HTERT RPE-1 (cell line): Measurements from ENCODE around the gene DLG2.

Experiments used
- in situ Hi-C: fragments of 300-500 bp; cut with MboI; formaldehyde crosslinking; loops from 4 replicates; pipeline ENCODE4 v1.14.3; 2020; ENCODE audit warnings: low sequenced_read_pairs

Gene DLG2

DNA sequence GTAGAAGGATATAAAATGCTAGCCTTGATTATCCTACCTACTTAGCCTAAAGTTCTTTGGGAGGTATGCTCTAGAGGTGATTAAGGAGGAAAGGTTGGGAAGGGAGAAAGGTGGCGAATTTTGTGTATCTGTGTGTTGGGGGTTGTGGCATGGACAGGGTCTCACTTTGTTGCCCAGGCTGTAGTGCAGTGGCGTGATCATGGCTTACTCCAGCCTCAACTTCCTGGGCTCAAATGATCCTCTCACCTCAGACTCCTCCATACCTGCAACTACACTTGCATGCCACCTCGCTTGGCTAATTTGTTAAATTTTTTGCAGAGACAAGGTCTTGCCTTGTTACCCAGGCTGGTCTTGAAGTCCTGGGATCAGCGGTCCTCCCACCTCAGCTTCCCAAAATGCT, 1094.8 kb downstream of the DLG2 start:
- in situ Hi-C loops, result no loop called here

DNA sequence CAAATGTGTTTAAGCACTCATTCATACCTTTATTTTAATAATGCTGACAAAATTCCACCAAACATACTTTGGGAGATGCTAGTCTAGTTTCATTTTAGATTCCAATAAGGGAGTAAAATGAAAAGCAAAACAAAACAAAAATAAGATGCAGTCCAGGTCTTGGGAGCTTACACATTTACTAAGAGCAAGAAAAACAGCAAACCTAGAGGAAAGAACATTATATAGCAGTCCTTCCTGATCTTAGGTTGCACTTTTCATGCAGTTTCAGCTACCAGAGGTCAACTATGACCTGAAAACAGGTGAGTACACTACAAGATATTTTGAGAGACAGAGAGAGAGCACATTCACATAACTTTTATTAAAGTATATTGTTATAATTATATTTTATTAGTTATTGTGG, 1100.9 kb downstream of the DLG2 start:
- in situ Hi-C loops, result no loop called here

DNA sequence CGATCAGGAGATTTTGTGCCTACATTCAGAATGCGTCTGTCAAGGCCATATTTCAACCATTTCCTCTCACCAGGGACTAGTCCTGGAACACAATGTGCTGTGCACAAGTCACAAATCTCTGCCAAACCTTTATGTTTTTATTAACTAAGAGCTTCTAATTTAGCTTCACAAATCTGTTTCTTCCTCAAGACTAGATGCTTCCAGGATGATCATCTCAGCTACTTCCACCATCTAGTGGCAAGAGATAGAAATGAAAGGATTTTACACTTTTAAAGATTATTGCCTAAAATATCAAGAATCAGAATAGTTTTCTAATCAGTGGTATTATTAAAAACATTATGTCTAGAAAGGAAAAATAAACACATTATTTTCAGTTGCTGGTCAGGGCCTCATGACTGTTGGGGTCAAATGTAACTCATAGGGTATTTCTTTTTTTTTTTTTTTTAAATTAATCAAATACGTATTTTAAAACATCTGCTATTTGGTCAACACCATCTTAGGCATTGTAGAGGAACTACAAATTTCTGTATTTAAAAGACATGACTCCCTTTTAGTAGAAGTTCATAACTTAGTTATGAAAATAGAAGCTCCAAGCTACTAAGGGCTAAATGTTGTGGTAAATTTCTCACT, 1102.6 kb downstream of the DLG2 start:
- in situ Hi-C loops, result no loop called here

DNA sequence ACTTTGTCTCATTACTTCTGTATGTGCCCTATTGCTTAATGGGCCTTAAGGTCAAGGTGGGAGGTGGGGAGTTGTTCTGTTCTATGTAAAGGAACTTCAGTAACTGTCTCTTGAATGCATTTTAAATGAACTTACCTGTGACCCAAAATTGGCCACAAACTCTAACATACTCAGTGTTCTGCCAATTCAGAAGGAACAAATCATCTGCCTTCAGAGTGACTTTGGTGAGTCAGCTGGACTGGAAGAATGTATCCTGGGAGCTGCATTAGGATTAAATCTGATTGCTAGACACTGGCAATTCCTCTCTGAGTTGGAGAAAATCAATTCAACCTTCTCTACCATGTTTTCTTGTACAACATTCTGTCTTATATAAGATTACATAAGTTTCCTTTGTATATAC, 1104.8 kb downstream of the DLG2 start:
- in situ Hi-C loops, result no loop called here

DNA sequence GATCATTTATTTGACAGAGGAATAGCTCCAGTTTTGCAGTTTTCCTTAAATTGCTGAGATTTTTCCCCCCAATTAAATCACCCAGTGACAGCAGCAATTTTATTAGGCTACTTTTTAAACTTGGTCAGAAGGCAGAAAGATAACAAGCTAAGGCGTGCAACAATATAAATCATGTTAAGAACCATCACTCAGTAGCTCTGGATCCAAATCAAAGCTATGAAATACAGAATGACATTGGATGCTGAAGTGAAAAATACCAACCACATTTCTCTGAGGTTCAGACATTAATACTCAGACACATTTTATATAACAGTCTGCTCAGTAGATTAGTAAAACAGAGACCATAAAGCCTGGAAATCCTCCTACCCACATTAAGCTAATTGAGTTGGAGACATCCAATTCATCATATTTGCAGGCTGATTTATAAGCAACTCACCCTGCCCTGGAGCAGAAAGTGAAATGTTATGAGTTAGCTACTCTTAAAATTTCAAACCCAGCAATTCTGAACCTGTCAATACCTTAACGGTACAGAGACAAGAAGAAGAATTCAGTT, 1108.4 kb downstream of the DLG2 start:
- in situ Hi-C loops, result no loop called here

DNA sequence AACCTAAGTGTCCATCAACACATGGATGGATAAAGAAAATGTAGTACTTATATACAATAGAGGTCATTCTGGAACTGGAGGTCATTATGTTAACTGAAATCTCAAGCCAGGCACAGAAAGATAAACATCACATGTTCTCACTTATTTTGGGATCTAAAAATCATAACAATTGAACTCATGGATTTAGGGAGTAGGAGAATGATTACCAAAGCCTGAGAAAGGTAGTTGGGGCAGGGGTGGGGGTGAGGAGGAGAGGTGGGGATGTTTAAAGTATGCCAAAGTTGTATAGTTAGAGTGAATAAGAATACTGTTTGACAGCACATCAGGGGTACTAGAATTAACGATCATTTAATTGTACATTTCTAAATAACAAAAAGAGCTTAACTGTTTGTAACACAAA, 1112.7 kb downstream of the DLG2 start:
- in situ Hi-C loops, result no loop called here

DNA sequence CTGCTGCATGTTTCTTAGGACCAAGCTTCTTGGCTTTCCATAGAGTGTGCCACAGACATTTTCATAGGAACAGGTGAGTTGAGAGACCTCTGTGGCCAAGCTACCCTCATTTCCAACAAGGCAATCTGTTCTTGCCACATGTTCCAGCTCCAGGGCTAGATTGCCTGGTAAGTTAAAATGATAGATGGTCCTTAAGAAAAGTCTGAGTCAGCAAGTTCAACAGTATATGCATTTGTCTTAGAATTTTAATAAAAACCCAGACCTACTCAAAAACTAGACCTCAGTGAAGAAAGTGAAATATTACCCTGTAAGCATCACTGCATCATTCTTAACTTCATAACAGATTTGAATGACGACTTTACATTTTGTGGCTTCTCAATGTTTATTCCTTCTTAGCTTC, 1123.6 kb downstream of the DLG2 start:
- in situ Hi-C loops, result no loop called here

DNA sequence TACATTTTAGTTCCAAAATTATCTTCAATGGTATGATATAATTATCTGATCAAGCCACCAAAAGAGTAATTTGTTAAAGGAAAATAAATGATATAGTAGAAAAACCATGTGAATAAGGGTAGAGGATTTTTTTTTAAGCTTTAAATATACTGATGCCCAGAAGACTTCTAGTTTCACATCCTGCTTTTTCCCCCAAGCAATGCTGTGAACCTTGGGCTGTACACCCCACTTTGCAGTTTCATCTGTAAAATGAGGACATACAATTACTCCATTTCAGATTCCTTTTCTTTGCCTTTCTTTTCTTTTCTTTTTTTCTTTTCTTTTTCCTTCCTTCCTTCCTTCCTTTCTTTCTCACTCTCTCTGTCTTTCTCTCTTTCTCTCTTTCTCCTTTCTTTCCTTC, 1125.4 kb downstream of the DLG2 start:
- in situ Hi-C loops, result no loop called here

DNA sequence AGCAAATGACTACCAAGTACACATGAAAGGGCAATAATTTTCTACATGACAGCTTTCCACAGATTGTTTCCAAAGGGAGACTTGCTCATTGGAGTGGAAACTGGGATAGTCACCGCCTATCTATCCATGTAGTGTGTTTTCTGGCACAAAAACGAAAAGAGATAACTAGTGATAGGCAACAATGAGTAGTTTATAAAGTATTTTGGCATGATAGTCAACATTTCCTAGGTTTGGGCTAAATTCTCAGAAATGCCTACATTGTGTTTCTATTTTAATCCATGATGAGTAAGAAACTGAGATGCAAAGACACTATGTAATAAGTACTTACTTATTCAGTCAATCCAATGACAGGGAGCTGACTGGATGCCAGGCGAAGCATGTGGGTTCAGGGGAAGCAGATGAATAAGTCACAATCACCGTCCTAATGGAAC, 1129.1 kb downstream of the DLG2 start:
- in situ Hi-C loops, result no loop called here

DNA sequence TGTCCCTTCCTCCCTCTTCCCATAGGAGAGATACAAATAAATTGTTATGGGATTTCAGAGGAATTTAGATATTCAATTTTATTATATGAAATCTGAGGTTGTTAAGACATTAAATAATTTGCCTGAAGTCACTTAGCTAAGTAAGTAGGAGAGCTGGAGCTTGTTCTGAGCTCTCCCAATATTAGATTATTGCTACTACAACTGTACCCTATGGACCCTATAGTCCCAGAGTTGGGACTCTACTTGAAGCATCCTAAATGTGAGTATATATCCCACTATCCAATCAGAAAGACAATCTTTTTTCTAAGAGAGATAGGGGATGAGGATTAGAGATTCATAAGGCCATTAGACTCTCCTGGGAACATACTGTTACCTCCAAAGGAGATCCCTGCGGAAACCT, 1130.0 kb downstream of the DLG2 start:
- in situ Hi-C loops, result no loop called here

DNA sequence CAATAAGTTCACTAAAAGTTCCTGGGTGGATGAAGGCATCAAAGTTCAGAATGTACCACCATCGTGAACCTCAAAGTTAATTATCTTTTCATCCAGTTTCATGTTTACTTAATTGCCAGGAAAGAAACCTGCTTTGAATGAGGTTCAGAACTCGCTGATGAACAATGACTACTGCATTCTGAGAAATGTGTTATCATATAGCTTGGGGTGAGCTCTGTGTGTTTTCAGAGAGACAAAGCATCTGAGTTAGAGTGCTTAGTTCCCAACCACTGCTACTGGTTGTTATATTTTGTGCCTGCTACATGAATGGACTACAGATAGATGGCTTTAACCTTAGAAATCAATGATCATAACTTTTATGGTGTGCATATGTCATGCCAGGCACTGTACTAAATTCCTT, 1131.0 kb downstream of the DLG2 start:
- in situ Hi-C loops, result no loop called here

DNA sequence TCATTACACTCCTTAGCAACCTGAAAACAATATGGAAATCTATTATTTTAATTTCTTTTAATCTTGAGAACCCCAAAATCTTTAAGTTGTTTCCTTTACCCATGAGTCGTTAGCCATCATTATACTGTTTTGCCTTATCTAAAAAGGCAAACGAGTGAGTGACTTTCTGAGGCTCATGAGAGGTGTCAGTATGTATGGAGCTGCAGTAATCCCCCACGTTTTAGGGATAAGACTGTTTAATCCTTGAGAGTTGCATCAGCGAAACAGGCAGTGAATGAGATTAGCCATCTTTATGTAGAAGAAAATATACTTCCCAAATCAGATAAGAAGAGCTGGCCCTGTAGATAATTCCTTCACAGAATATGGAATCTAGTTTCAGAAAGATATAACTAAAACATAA, 1147.0 kb downstream of the DLG2 start:
- in situ Hi-C loops, result no loop called here

DNA sequence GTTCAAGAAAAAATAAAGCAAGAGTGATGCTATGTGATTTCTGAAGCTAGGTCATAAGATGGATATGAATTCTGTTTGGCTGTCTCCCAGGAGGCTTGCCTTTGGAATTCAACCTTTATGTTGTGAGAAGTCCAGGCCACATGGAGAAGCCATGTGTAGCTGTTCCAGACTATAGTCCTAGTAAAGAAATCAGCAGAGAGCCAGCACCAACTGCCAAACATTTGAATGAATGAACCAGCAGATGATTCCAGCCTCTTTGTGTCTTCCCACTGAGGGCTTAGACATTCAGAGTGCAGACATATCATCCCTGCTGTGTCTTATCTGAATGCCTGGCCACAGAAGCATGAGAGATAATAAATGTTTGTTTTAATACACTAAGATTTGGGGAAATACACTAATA, 1150.6 kb downstream of the DLG2 start:
- in situ Hi-C loops, result no loop called here

DNA sequence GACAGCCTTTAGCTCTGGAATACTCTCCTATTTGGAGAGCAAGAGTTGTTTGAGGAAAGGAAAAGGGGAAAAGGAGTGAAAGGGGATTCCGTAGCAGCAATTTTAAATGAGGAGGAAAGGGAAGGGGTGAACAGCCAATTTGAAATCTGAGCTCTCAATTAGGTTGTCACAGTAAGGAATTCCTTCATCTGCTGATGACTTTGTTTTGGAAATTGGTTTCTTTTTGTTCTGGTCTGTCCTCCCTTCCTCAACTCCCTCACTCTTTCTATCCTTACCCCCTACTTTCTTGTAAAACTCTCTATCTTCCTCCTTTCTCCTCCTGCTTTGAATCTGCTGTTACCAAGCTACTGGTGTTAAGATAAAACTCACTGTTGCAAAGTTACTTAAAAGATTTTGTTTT, 1155.6 kb downstream of the DLG2 start:
- in situ Hi-C loops, result no loop called here

DNA sequence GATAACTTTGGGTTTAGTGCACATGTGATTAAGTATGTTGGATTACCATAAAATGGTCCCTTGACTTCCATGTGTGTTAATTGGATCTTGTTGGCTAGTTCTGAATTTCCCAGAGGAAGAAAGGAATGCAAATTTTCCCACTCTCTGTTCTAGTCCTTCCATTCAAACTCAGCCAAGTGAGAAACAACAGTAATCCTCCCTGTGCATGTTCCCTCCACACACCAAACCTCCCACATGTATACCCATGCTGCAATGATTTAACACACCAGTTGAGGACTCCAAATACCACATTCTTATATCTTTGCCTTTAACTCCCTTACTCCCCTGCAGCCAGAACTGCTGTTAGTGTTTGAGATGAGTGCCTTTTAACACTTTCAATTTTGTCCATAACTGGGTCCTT, 1158.9 kb downstream of the DLG2 start:
- in situ Hi-C loops, result no loop called here

DNA sequence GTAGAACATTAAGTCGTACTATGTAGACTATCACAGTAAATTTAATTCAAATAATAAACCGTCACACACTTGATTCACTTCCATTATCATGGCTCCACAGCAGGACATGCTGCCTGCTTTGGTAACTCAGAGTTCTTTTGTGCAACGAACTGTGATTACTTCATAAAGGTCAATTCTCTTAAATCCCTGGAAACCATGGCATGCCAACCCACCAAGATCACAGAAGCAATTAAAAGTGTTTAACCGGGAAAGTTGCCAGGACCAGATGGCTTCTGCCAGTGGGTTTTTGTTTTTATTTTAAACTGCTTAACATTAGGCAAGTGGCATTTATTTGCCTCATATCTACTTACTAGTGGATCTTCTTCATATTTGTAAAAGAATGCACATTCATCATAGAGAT, 1162.1 kb downstream of the DLG2 start:
- in situ Hi-C loops, result no loop called here

DNA sequence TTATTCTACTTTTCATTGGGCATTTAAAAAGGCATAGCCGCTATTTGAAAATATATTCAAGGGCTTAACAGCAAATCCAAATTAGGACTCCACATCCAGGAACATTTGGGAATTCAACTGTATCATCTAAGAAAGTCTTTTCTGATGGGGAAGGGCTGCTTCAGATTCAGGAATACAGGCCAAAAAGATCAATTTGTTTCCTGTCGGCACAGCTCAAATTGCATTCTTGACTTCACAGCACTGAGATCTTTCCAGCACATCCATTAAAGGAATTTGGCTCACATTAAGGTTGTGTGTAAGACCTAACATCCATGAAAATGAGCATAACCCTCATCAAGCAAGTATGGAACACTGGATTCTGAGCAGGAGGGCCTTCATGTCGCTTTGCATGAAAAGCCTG, 1171.5 kb downstream of the DLG2 start:
- in situ Hi-C loops, result no loop called here

DNA sequence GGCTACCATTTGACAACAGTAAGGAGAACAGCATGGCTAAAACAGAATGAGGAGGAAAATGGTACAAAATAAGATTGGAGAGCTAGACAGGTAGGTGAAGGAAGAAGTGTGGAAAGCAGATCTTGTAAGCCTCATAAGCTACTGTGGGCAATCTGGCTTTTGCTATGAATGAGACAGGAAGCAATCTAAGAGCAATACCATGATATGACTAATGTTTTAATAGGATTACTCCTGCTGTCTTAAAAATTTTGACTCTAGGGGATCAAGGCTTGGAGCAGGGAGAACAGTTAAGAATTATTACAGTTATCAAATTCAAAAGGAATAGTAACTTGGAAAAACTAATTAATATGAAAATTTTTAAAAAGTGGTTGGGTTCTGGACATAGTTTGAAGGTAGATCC, 1174.9 kb downstream of the DLG2 start:
- in situ Hi-C loops, result no loop called here

DNA sequence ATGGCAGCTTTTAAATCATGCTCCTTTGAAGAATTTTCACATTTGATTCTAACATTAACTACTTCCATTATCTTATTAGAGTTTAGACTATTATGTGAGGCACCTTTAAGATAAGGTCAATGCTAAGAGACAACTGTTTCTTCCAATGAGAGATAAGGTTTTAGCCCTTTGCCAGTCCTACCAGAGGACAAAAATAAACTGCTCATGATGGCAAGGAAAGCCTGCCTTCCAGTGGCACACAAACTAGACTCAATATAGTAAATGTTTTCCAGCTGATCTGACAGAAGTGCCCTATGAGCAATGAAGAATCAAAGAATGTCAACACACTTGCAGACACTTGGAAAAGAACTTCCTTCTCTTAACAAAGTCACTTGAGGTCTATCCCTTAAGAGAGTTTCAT, 1188.6 kb downstream of the DLG2 start:
- in situ Hi-C loops, result no loop called here

DNA sequence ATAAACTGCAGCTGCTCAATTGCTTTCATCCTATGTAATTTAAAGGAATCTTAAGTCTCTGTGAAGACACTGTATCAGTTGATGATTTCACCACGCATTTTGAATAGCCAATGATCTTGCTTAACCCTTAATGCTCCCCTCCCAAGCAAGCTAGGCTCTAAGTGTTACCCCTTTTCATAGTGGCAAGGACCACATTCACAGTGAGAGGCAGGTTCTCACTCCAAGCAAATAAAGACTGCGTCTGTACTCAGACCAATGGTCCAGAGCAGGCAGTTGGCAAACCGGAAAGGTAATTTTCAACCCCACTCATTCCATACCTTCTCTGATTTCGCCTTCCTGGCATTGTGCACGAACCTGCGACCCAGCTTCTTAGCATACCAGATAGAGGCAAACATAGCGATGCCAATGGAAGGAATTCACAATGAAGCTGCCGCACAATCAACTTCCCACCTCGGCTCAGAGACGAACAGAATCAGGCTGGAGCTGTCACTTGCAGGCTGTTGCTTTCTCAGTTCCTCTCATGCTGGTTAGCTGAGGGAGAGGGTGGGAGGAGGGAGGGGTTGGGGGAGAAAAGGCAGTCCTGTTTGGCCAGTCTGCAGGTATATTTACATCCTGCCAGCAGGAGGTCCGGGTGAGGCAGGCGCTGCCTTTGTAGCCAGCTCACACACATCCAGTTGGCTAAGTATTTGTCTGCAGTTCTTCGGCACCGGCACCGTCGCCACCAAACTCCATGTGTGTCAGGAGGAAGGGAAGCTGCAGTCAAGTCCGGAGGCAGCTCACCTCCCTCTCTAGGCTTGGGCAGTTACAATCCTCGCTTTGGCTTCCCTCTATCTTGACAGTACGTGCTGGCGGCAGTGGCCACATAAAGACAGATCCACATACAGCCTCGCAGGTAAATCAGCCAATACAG, 1189.8 kb downstream of the DLG2 start:
- in situ Hi-C loops, result no loop called here

DNA sequence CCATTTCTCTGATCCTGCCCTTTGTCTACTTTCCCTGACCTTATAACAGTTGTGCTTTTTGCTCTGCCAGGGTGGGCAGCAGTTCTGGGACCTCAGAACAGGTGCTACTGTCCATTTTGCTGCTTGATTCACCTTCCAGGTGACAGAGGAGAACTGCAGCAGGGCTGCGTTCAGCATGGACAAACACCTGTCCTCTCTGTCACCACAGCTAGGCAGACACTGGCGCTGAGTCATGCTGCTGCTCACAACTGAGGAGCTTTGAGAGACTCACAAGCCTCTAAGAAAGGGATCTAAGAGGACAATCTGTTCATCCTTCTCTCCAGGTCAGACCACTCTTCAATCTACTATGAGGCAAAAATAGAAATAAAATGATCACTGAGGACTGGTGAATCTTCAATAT, 1196.5 kb downstream of the DLG2 start:
- in situ Hi-C loops, result no loop called here

DNA sequence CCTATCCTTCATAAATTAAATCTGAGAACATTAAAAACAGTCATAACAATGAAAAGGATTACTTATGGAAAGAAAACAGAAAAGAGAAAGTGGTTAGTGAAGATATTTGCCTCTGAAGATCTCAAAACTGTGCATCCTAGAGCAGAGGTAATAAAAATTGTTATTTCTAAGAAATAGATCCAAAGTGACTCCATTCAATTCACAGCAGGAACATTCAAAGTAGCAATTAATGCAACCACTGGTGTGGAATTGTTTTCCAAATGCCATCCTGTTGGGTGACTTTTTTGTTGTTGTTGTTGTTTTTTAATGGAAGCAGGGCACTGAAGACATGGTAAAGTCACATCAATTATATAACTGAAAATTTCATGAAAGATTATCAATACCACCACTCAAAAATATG, 1201.5 kb downstream of the DLG2 start:
- in situ Hi-C loops, result no loop called here
